Thoracic aorta (tissue), 2 donors: ENCODE measurements around the gene STAT5B. TPM values are rescaled to one million over a fixed set of nuclear protein-coding genes. Genes with fewer than 3 reads are reported as not detected.

Source experiments
- ATAC-seq: fragments of 150-250 bp; one replicate; pipeline ENCODE4 v1.8.0; 2017; ENCODE audit warnings: low read depth; ENCODE audit not compliant: insufficient number of reproducible peaks, low FRiP score
- DNase-seq: peaks from one replicate; pipeline ENCODE4 v3.0.0-alpha.2; 2020; ENCODE audit warnings: low spot score
- H3K27ac ChIP-seq, 2 donors: fragments of 200-600 bp; sonication (generic); 1 replicate in 1 of 2; 2 replicates in 1 of 2; pipeline ENCODE4 v1.5.1; 2016; ENCODE audit warnings: mild to moderate bottlenecking in 2 of 2, moderate library complexity in 2 of 2
- H3K27me3 ChIP-seq: fragments of 200-600 bp; sonication (generic); replicated peaks from 2 replicates; pipeline ENCODE4 v1.6.0; 2016; ENCODE audit warnings: mild to moderate bottlenecking; ENCODE audit not compliant: insufficient read depth
- H3K36me3 ChIP-seq: fragments of 200-600 bp; sonication (generic); one replicate; pipeline ENCODE4 v1.5.1; 2016
- H3K4me1 ChIP-seq, 2 donors: fragments of 200-600 bp; sonication (generic); 1 replicate in 1 of 2; 2 replicates in 1 of 2; pipeline versions ENCODE4 v1.5.1 to v1.6.0; 2016; ENCODE audit warnings: low read depth in 2 of 2, mild to moderate bottlenecking in 1 of 2; ENCODE audit not compliant: control insufficient read depth in 1 of 2
- H3K4me3 ChIP-seq: fragments of 200-600 bp; sonication (generic); 2 replicates; pipeline ENCODE4 v1.5.1; 2016; ENCODE audit warnings: mild to moderate bottlenecking
- H3K9me3 ChIP-seq: fragments of 200-600 bp; sonication (generic); 2 replicates; pipeline ENCODE4 v1.5.1; 2016
- total RNA-seq, 2 donors: library from RNA; depleted of rRNA; stranded (reverse); fragments of >200 nt; gene quantifications; one replicate each; pipeline versions ENCODE4 v1.1.0 to v1.2.3, GENCODE V29; 2016
- TF ChIP-seq, protein P1 (sequence below): fragments of 200-600 bp; sonication (generic); IDR thresholded peaks from one replicate; pipeline ENCODE4 v1.5.1; 2019; ENCODE audit warnings: antibody characterized with exemption

The STAT5B gene
- total RNA-seq, 2 donors from 2014 or later = 95.2 to 117 TPM

DNA sequence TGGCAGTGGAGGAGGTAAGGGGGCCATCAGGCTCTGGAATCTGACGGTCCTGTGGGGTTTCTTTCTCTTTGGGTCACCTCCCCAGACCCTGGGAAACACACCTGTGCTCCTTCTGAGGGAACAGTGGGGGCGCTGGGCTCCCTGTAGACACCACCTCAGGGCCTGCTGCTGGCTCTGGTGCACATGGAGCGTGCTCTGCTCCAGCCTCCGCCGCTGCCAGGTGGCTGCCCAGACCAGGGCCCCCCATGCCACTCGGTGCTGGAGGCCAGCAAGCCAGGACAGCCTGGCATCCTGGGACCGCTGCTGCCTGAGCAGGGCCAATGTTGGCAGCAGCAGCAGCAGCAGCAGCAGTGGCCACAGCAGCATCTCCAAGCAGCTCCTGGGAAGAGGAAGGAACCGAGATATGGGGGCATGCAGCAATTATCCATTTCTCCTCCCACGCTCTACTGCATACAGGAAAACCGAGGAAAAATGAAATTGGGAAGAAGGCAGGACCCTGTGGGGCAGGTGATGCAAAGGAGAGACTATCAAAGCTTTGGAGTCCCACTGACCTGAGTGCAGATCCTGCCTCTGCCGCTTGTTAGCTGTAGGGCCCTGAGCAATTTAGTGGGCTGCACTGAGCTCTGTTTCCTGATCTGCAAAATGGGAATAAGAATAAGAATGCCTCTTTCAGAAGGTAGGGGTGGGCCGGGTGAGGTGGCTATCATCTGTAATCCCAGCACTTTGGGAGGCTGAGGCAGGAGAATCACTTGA, 82.8 kb downstream of the STAT5B start:
- ATAC-seq = no peak
- peaks cover 7 to 23% of the 10 kb centered on the region in 2 donors for H3K4me1 ChIP-seq
- H3K36me3 ChIP-seq = no peaks in the 10 kb centered on the region
- TF ChIP-seq, protein P1, sequence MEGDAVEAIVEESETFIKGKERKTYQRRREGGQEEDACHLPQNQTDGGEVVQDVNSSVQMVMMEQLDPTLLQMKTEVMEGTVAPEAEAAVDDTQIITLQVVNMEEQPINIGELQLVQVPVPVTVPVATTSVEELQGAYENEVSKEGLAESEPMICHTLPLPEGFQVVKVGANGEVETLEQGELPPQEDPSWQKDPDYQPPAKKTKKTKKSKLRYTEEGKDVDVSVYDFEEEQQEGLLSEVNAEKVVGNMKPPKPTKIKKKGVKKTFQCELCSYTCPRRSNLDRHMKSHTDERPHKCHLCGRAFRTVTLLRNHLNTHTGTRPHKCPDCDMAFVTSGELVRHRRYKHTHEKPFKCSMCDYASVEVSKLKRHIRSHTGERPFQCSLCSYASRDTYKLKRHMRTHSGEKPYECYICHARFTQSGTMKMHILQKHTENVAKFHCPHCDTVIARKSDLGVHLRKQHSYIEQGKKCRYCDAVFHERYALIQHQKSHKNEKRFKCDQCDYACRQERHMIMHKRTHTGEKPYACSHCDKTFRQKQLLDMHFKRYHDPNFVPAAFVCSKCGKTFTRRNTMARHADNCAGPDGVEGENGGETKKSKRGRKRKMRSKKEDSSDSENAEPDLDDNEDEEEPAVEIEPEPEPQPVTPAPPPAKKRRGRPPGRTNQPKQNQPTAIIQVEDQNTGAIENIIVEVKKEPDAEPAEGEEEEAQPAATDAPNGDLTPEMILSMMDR = no peak
- H3K4me3 ChIP-seq = peak overlapping the region; percentile 82
- peak overlapping the region in 1 of 2 donors; percentile 80 for H3K27ac ChIP-seq
- DNase-seq = no peak
- H3K27me3 ChIP-seq = no peaks in the 10 kb centered on the region
- no peaks in the 10 kb centered on the region for H3K9me3 ChIP-seq

DNA sequence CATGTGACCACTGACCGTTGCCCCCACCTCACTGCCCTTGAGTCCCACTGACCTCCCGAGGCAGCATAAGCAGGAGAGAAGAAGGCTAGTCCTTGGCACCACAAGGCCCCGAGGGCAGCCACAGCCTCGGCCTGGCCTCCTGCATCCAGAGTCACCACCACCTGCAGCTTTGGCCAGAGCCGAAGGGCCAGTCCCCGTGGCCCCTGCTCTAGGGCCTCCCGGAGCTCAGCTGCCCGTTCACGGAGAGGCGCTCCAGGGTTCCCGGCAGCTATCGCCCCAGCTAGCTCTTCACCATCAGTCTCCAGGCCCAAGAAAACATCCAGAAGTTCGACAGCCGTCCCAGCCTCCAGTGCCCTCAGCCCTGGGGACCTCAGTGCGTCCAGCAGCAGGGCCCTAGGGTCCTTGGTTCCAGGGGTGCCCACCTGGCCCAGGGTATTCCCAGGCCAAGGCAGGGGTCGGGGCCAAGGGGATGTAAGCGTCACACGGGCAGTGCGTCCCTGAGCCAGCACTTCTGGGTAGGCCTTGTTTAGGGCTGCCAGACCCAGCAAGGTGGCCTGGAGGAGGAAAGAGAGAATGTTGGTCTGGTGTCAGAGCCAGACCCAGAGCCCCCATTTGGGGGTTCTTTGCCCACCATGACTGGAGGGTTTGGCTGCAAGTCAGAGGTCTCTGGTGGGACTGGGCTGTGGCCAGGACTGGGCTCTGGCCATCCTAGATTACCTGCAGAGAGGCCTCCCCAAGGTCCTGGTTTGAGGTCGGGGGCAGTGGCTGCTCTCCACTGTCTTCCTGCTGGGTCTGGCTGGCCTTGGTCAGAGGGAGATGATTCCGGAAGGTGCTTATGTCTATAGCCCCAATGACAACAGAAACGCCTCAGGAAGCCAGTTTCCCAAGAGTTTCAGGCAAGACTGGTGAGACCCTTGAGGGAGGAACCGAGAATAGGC, 83.7 kb downstream of the STAT5B start:
- Histone ChIP-seq H3K4me1 (peaks cover 7 to 23% of the 10 kb centered on the region in 2 donors), H3K9me3 (no peaks in the 10 kb centered on the region), H3K27ac (no peak overlapping the region), H3K27me3 (no peaks in the 10 kb centered on the region), H3K36me3 (no peaks in the 10 kb centered on the region), H3K4me3 (peak overlapping the region; percentile 82)
- DNase-seq (no peak), ATAC-seq (no peak)
- TF ChIP-seq, protein P1 = no peak

DNA sequence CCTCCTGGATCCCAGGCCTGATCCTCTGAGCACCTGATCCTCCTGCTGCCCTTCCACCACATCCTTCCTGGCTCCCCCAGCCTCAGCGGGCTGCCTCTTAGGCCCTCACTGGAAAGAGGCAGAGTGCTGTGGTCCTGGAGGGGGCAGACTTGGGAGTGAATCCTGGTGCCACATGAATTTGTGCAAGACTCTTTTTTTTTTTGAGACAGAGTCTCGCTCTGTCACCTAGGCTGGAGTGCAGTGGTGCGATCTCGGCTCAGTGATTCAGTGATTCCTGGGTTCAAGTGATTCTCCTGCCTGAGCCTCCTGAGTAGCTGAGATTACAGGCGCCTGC, 84.9 kb downstream of the STAT5B start:
- Histone ChIP-seq H3K9me3 (no peaks in the 10 kb centered on the region), H3K4me3 (no peak overlapping the region), H3K27me3 (no peaks in the 10 kb centered on the region), H3K36me3 (no peaks in the 10 kb centered on the region), H3K4me1 (peaks cover 7 to 23% of the 10 kb centered on the region in 2 donors), H3K27ac (no peak overlapping the region)
- TF ChIP-seq, protein P1 = no peak
- ATAC-seq (no peak), DNase-seq (no peak)

DNA sequence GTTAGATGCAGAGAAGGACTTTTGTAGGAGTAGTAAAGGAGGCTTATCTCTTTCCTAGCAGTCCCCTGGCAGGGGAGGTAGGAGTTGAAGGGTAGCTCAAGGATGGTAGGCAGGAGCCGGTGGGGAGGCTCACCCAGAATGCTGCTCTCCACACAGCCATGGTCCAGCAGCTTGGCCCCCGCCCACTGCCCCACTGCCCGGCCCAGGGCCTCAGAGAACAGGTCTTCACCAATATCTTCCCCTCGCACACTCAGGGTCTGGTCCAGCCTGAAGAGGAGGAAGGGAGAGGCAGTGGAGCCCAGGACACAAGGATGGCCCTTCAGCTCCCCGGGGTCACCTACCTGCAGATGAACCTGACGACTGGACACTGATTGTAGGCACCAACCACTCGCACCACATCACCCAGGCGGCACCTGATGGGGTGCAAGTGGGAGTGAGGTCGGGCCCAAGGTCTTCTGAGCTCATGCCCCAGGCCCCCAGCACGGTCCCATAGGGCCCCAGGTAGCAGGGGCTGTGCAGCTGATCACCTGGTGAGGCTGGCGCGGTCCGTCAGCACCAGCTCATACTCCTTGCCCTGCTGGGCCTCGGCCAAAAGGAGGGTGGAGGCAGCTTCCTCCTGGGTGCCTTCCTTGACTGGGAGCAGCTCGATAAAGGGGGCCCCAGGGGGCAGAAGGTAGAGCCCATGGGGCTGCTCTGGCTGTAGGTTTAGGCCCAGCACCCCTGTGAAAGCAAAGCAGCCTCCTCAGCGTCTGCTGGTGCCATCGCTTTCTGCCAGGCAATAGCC, 85.5 kb downstream of the STAT5B start:
- peaks cover 7 to 23% of the 10 kb centered on the region in 2 donors for H3K4me1 ChIP-seq
- ATAC-seq (no peak), DNase-seq (no peak)
- no peaks in the 10 kb centered on the region for H3K27me3 ChIP-seq
- H3K27ac ChIP-seq = no peak overlapping the region
- H3K9me3 ChIP-seq = no peaks in the 10 kb centered on the region
- no peaks in the 10 kb centered on the region for H3K36me3 ChIP-seq
- TF ChIP-seq, protein P1 = no peak
- no peak overlapping the region for H3K4me3 ChIP-seq

DNA sequence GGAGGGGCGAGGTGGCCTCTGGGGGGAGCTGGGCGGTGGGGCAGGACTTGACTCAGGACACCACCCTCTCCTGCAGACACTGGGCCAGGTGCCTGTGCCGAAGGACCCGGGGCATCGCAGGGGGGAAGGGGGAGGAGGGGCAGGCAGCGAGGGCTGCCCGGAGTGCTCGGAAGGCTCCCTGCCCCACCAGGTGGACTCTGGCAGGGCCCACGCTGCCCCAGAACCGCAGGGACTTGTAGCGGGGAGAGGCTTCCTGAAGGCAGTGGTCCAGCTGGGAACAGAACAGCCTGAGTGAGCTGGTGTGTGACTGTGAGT, 86.6 kb downstream of the STAT5B start:
- TF ChIP-seq, protein P1 = no peak
- Histone ChIP-seq H3K4me3 (no peak overlapping the region), H3K27ac (no peak overlapping the region), H3K27me3 (no peaks in the 10 kb centered on the region), H3K9me3 (no peaks in the 10 kb centered on the region), H3K36me3 (no peaks in the 10 kb centered on the region), H3K4me1 (peaks cover 7 to 23% of the 10 kb centered on the region in 2 donors)
- DNase-seq = no peak
- no peak for ATAC-seq
